Heart right ventricle (tissue), 16 donors: ENCODE results near the gene ULBP2. TPM values are rescaled to one million over a fixed set of nuclear protein-coding genes. Genes with fewer than 3 reads are reported as not detected.

Experiments
- ATAC-seq, 8 donors: fragments of 200-7000 bp; cut with Tn5 transposase; one replicate each; pipeline ENCODE4 v1.9.1; 2020; ENCODE audit warnings: mild to moderate bottlenecking in 8 of 8, moderate library complexity in 8 of 8, moderate number of reproducible peaks in 1 of 8
- DNase-seq, 2 donors: peaks; one replicate each; pipeline ENCODE4 v3.0.0-alpha.2; 2020
- H3K27ac ChIP-seq, 10 donors: fragments of 200-600 bp; sonication (generic) in 2 of 10; one replicate each; pipeline versions ENCODE4 v1.5.0 to v1.8.0; 2020 to 2022; ENCODE audit warnings: mild to moderate bottlenecking in 3 of 10
- H3K27me3 ChIP-seq, 7 donors: fragments of 200-600 bp; one replicate each; pipeline ENCODE4 v1.8.0; 2021 to 2022; ENCODE audit warnings: mild to moderate bottlenecking in 2 of 7
- H3K36me3 ChIP-seq, 9 donors: fragments of 200-600 bp; sonication (generic) in 1 of 9; one replicate each; pipeline versions ENCODE4 v1.5.0 to v1.8.0; 2020 to 2022; ENCODE audit warnings: mild to moderate bottlenecking in 2 of 9
- H3K4me1 ChIP-seq, 9 donors: fragments of 200-600 bp; sonication (generic) in 1 of 9; one replicate each; pipeline versions ENCODE4 v1.5.0 to v1.8.0; 2020 to 2022; ENCODE audit warnings: mild to moderate bottlenecking in 4 of 9
- H3K4me3 ChIP-seq, 10 donors: fragments of 200-600 bp; sonication (generic) in 2 of 10; one replicate each; pipeline versions ENCODE4 v1.5.0 to v1.8.0; 2020 to 2022; ENCODE audit warnings: mild to moderate bottlenecking in 7 of 10, moderate library complexity in 2 of 10
- H3K9me3 ChIP-seq, 11 donors: fragments of 200-600 bp in 10 of 11; sonication (generic) in 2 of 11; one replicate each; pipeline versions ENCODE4 v1.5.0 to v1.8.0; 2013 to 2022; ENCODE audit warnings: mild to moderate bottlenecking in 2 of 11, control low read depth in 1 of 11, moderate library complexity in 1 of 11
- WGBS, 2 donors: extraction: QIAGEN DNeasy Blood & Tissue Kit; methylation state at CpG; one replicate each; pipeline ENCODE4 v1.1.7; 2013; ENCODE audit warnings: inconsistent platforms in 1 of 2; 5-methylcytosine and 5-hydroxymethylcytosine counted together
- intact Hi-C, 10 donors: fragments of 100-400 bp; cut with DNase I; formaldehyde crosslinking; loops; one replicate each; pipeline versions ENCODE4 v1.11.1 to v1.14.2; 2022
- polyA plus RNA-seq, 2 donors: library from polyadenylated mRNA; stranded (reverse); fragments of 200-250 nt; gene quantifications; one replicate each; pipeline ENCODE4 v1.2.3, GENCODE V29; 2013
- total RNA-seq, 10 donors: library from RNA; stranded (reverse); fragmentation: NEBNext Ultra II Directional in 3 of 10; extraction: Animal tissue kit (Norgen Biotek cat#: 25700) in 3 of 10; gene quantifications; one replicate each; pipeline versions ENCODE4 v1.2.1 to v1.2.4, GENCODE V29; 2021 to 2023
- TF ChIP-seq, protein P1 (sequence below), 9 donors: fragments of 200-600 bp; sonication (generic) in 2 of 9; IDR thresholded peaks; one replicate each; pipeline versions ENCODE4 v1.5.0 to v1.8.0; 2021 to 2022; ENCODE audit warnings: antibody characterized with exemption in 9 of 9, mild to moderate bottlenecking in 5 of 9, moderate library complexity in 1 of 9
- donor health status: Arrhythmogenic right ventricular cardiomyopathy.
- donor health status: ischemic (EF 13 %, LVEDD 7.1; RV severe dilation, severe dysfunction).
- donor health status: healthy with polysubstance abuse.
- donor health status: DM: no; HTN: yes; CAD: no.
- donor health status: DM: no; HTN: no; CAD: no.
- donor health status: ischemic (EF 25% LVEDD 6.9; RV normal size, moderate dysfunction).
- donor health status: ischemic (EF 25% LVEDD 5.7; RV mildly dilated, moderate dysfunction).
- donor health status: healthy.
- donor health status: DM: yes; HTN: yes; CAD: no.
- donor health status: Ischemic cardiomyopathy.
- donor health status: ischemic (EF 35%, LVEDD 5.7; RV mildly dilated, moderate dysfunction).
- donor health status: nonischemic (EF 11% LVEDD 7.7; RV severe dilation, severe dysfunction).
- donor health status: DM: yes; HTN: yes; CAD: no.
- donor health status: PGD.
- donor health status: ischemic (EF 29% LVEDD 5.4; RV normal size, mild dysfunction).
- donor health status: nonischemic (EF 23%, LVEDD 6.1; RV moderate dilation, normal function).

ULBP2 gene
- total and polyA plus RNA-seq, 12 donors: 0.46 to 2.7 (median 1.1) TPM; not detected in 1

GRCh38 chr6:149913085-149913484 lies 28.7 kb upstream of the ULBP2 start:
- ATAC-seq (no peak), DNase-seq (no peak)
- TF ChIP-seq, protein P1, sequence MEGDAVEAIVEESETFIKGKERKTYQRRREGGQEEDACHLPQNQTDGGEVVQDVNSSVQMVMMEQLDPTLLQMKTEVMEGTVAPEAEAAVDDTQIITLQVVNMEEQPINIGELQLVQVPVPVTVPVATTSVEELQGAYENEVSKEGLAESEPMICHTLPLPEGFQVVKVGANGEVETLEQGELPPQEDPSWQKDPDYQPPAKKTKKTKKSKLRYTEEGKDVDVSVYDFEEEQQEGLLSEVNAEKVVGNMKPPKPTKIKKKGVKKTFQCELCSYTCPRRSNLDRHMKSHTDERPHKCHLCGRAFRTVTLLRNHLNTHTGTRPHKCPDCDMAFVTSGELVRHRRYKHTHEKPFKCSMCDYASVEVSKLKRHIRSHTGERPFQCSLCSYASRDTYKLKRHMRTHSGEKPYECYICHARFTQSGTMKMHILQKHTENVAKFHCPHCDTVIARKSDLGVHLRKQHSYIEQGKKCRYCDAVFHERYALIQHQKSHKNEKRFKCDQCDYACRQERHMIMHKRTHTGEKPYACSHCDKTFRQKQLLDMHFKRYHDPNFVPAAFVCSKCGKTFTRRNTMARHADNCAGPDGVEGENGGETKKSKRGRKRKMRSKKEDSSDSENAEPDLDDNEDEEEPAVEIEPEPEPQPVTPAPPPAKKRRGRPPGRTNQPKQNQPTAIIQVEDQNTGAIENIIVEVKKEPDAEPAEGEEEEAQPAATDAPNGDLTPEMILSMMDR (IDR thresholded peaks at IDR 0.05): no peak
- H3K36me3 ChIP-seq: no peaks in the 10 kb centered on the region
- no peaks in the 10 kb centered on the region for H3K4me1 ChIP-seq
- no peak overlapping the region for H3K27ac ChIP-seq
- intact Hi-C loops: no loop called here
- H3K9me3 ChIP-seq: peaks cover 0 to 11% (median 0%) of the 10 kb centered on the region in 11 donors
- H3K4me3 ChIP-seq: no peak overlapping the region
- H3K27me3 ChIP-seq: no peaks in the 10 kb centered on the region
- WGBS, 2 donors: 69 to 70% methylated on average over 2 of the region's 2 CpGs

DNA sequence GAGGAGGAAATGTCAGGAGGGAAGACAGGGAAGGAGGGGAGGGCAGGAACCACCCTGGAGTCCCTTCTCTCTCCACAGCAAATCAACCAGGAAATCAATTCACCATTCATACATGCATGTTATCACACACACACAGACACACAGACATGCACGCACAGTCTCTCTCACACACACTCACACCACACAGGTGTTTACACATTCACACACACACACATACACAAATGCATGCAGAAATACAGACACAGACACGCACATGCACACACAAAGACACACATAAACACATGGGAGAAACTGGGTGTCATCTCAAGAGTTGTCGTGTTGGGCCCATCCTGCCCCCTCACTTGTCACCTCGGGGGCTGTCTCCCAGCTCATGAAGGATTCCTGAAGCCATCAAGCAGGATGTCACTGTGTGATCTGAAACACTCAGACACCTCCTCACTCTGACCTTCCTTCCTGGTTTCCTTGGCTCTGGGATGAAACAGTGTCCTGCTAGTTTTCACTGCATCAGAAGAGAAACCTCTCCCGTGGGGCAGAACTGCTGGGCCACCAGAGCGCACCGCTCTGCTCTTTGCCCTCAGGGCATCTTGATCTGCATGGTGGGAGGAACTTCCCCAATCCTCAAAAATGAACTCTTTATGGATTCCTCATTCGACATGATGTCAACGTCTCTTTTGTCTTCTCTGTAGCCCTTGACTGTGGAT lies 28.1 kb upstream of the ULBP2 start:
- Histone ChIP-seq H3K36me3 (no peaks in the 10 kb centered on the region), H3K4me1 (no peaks in the 10 kb centered on the region), H3K27ac (no peak overlapping the region), H3K27me3 (no peaks in the 10 kb centered on the region), H3K9me3 (peaks cover 0 to 5% (median 0%) of the 10 kb centered on the region in 11 donors), H3K4me3 (no peak overlapping the region)
- intact Hi-C loops: no loop called here
- TF ChIP-seq, protein P1 (IDR thresholded peaks at IDR 0.05): no peak
- 58 to 63% methylated on average over 9 of the region's 9 CpGs for WGBS, 2 donors
- no peak for DNase-seq
- no peak for ATAC-seq

DNA sequence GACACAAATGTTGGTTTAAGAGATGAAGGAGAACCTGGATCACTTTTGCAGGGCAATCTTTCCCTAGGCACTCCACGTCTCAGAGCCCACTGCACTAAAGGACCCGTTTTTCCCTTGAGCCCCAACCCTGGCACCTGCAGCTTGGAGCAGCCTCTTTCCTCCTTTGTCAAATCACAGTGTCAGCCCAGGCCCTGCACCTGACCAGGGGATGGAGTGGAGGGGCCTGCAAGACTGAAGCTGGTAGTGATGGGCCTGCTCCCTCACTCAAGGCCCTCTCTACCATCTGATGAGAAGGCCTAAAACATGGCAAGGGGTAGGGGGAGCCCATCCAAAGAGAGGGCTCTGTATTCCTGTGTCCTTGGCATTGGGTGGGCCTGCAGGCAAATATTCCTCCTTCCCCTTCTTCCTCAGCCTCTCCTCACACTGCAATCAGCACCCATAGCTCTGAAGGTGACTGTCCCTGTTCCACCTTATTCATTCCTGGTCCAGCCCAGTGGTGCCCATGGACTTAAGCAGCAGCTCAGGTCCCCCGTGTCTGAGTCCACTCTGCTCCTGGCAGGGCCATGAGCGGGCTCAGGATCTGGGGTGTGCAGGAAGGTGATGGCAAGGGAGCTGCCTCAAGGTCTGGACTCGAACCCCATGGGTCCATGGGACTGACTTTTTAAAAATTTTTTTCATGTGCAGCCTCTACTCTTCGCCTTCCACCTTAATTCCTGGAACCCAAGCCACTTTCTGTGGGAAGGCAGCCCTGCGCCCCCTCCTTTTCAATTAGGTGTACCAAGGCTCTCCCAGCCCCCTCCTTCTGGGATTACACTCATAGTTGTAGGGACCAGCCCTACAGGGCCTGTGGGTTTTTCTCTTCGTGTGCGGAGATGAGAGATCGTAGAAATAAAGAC lies 25.6 kb upstream of the ULBP2 start:
- DNase-seq: no peak

DNA sequence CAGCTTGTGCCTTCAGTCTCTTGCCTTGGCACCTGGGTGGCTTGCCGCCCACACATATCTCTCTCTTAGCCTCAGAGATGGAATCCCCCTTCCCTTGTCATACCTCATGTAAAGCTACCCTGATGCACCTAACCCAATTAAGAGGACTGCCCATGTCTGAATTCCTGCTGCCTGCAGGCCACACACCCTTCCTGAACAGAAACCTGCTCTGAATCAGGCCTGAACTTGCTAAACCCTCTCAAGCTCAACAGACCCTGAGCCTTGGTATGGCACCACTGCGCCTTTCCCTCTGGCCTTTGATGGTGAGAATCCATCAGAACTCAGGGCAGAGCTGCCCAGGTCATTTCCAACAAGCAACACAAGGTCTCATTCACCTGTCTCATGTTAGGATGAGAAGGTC lies 24.1 kb upstream of the ULBP2 start:
- ATAC-seq (no peak), DNase-seq (no peak)
- Histone ChIP-seq H3K36me3 (no peaks in the 10 kb centered on the region), H3K4me3 (no peak overlapping the region), H3K4me1 (peaks cover 0 to 6% (median 5%) of the 10 kb centered on the region in 9 donors), H3K27ac (no peak overlapping the region), H3K9me3 (no peaks in the 10 kb centered on the region), H3K27me3 (peaks cover 0 to 15% (median 0%) of the 10 kb centered on the region in 7 donors)
- 94 to 97% methylated on average over 2 of the region's 2 CpGs for WGBS, 2 donors
- intact Hi-C loops: no loop called here
- TF ChIP-seq, protein P1 (IDR thresholded peaks at IDR 0.05): no peak

More for the DNA sequence above, 25.6 kb upstream of the ULBP2 start:
- TF ChIP-seq, protein P1 (IDR thresholded peaks at IDR 0.05): no peak
- no peak overlapping the region for H3K4me3 ChIP-seq
- no peak for ATAC-seq
- intact Hi-C loops: no loop called here
- peaks cover 0 to under 1% (median 0%) of the 10 kb centered on the region in 7 donors for H3K27me3 ChIP-seq
- H3K36me3 ChIP-seq: no peaks in the 10 kb centered on the region
- H3K4me1 ChIP-seq: no peaks in the 10 kb centered on the region
- WGBS, 2 donors: 92 to 93% methylated on average over 10 of the region's 10 CpGs
- H3K27ac ChIP-seq: no peak overlapping the region
- H3K9me3 ChIP-seq: no peaks in the 10 kb centered on the region
